ENCODE measurements around the gene PSD2. TPM values are rescaled to one million over a fixed set of nuclear protein-coding genes. Genes with fewer than 3 reads are reported as not detected.

Gene PSD2
- total and polyA plus RNA-seq, 2 of the 13 experiments (the other 11 are each of a cell fraction or from before 2014, with no cell fraction given) = 0.07 TPM; not detected in 1

GRCh38 chr5:139755892-139756671 lies 39.5 kb upstream of the PSD2 start (continued):
- TF ChIP-seq ZSCAN12 (CRISPR knock-in tag; IDR thresholded peaks at IDR 0.05) = no peak
- no peak for TF ChIP-seq ZNF160 (CRISPR knock-in tag; IDR thresholded peaks at IDR 0.05)
- peak; percentile 65 for TF ChIP-seq HOXA3 (CRISPR knock-in tag; IDR thresholded peaks at IDR 0.05)
- peak; percentile 87 for TF ChIP-seq TCF7 (IDR thresholded peaks at IDR 0.05; ENCODE audit: low read depth)
- 0 out of 2 replicates have a peak, but pooled peaks have one; percentile 22 for TF ChIP-seq HNRNPL (IDR thresholded peaks at IDR 0.05; ENCODE audit: low read depth, low read length)
- TF ChIP-seq SMARCC2 (IDR thresholded peaks at IDR 0.05) = no peak
- TF ChIP-seq ZNF281 (CRISPR knock-in tag; IDR thresholded peaks at IDR 0.05; ENCODE audit: borderline replicate concordance) = peak; percentile 53; the same call in 1 of the 2 replicates
- TF ChIP-seq MTF2 (CRISPR knock-in tag; IDR thresholded peaks at IDR 0.05; ENCODE audit: borderline replicate concordance) = no peak
- 0 out of 2 replicates have a peak, but pooled peaks have one; percentile 20 for TF ChIP-seq PHF8 (CRISPR knock-in tag; IDR thresholded peaks at IDR 0.05)
- TF ChIP-seq TOPORS (CRISPR knock-in tag; IDR thresholded peaks at IDR 0.05) = no peak
- TF ChIP-seq ZFX (CRISPR knock-in tag; IDR thresholded peaks at IDR 0.05; ENCODE audit: low read depth) = 0 out of 2 replicates have a peak, but pooled peaks have one; percentile 17
- TF ChIP-seq SMC3 (IDR thresholded peaks at IDR 0.05; ENCODE audit: low read length) = no peak
- no peak for TF ChIP-seq ZNF276 (CRISPR knock-in tag; IDR thresholded peaks at IDR 0.05; ENCODE audit: low read depth)
- no peak for TF ChIP-seq ZNF207 (IDR thresholded peaks at IDR 0.05; ENCODE audit: borderline replicate concordance)
- TF ChIP-seq ZNF652 (CRISPR knock-in tag; IDR thresholded peaks at IDR 0.05; ENCODE audit: borderline replicate concordance, low read depth) = no peak
- TF ChIP-seq PTBP1 (IDR thresholded peaks at IDR 0.05; ENCODE audit: low read depth, low read length, poor library complexity, severe bottlenecking) = peak; percentile 52
- TF ChIP-seq MAX (IDR thresholded peaks at IDR 0.05) = peak; percentile 42; the same call in 1 of the 2 replicates
- no peak for TF ChIP-seq ESRRA (CRISPR knock-in tag; IDR thresholded peaks at IDR 0.05; ENCODE audit: low read depth)
- no peak for TF ChIP-seq NR2C2 (CRISPR knock-in tag; IDR thresholded peaks at IDR 0.05; ENCODE audit: borderline replicate concordance)
- TF ChIP-seq SP1 (IDR thresholded peaks at IDR 0.05) = no peak
- 0 out of 2 replicates have a peak, but pooled peaks have one; percentile 11 for TF ChIP-seq SP1 (CRISPR knock-in tag; IDR thresholded peaks at IDR 0.05)
- TF ChIP-seq KDM5B (CRISPR knock-in tag; IDR thresholded peaks at IDR 0.05; ENCODE audit: borderline replicate concordance) = peak; percentile 45; the same call in 1 of the 2 replicates
- TF ChIP-seq LCORL (IDR thresholded peaks at IDR 0.05) = no peak
- TF ChIP-seq LCORL (CRISPR knock-in tag; IDR thresholded peaks at IDR 0.05) = 0 out of 2 replicates have a peak, but pooled peaks have one; percentile 24
- no peak for TF ChIP-seq ZNF180 (CRISPR knock-in tag; IDR thresholded peaks at IDR 0.05; ENCODE audit: borderline replicate concordance, low read depth)
- 0 out of 2 replicates have a peak, but pooled peaks have one; percentile 46 for TF ChIP-seq TFDP2 (CRISPR knock-in tag; IDR thresholded peaks at IDR 0.05)

Data from HepG2 (cell line).